ENCODE results near the gene FAM50A.
A peak's percentile ranks its signal among the peaks of the same experiment; 100 is the strongest.

The FAM50A gene

DNA sequence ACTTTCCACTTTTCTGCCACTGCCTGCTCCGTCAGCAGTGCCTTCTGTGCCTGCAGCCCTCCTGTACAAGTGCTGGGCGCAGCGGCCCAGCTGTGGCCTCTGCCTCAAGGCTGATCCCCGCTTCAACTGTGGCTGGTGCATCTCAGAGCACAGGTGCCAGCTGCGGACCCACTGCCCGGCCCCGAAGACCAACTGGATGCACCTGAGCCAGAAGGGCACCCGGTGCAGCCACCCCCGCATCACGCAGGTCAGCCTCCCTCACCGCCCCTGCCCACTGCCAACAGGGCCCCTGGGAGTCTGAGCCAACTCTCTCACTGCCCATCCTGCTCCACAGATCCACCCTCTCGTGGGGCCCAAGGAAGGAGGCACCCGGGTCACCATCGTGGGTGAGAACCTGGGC is 21.7 kb downstream of the FAM50A start:
- DNase-seq (ENCODE audit: low spot score), result no peak

- no peak for DNase-seq (ENCODE audit: low spot score)
These were observed 22.1 kb downstream of the FAM50A start for GRCh38 chrX:154466036-154466435.

DNA sequence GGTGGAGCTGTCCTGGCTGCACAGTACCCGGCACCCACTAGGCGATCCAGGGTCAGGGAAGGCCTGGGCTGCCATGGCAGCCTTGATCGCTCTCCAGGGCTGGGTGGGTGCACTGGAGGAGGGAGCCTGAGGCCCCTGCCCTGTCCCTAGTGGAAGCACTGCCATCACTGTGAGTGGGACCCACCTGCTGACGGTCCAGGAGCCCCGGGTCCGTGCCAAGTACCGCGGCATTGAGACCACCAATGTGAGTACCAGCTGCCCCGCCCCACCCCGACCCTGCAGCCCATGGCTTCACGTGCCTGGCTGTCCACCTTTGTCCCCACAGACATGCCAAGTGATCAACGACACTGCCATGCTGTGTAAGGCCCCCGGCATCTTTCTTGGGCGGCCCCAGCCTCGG is 23.0 kb downstream of the FAM50A start:
- no peak for DNase-seq (ENCODE audit: low spot score)

GRCh38 chrX:154467556-154467955 is 23.6 kb downstream of the FAM50A start:
- no peak for DNase-seq (ENCODE audit: low spot score)

GRCh38 chrX:154468217-154468616 is 24.3 kb downstream of the FAM50A start:
- DNase-seq (ENCODE audit: low spot score), result no peak

DNA sequence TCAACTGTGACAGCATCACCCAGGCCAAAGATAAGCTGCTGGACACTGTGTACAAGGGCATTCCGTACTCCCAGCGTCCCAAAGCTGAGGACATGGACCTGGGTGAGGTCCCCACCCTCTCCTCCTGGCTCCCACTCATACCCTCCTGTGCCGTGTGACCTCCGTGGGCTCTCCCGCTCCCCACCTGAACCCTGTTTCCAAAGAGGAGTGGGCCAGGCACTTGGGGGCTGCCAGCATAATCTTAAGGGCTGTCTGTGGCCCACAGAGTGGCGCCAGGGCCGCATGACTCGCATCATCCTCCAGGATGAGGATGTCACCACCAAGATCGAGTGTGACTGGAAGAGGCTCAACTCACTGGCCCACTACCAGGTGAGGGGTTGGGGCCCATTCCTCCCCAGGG is 25.2 kb downstream of the FAM50A start:
- DNase-seq (ENCODE audit: low spot score), result no peak

- DNase-seq (ENCODE audit: low spot score), result no peak
These were observed 25.9 kb downstream of the FAM50A start for GRCh38 chrX:154469880-154470279.

DNA sequence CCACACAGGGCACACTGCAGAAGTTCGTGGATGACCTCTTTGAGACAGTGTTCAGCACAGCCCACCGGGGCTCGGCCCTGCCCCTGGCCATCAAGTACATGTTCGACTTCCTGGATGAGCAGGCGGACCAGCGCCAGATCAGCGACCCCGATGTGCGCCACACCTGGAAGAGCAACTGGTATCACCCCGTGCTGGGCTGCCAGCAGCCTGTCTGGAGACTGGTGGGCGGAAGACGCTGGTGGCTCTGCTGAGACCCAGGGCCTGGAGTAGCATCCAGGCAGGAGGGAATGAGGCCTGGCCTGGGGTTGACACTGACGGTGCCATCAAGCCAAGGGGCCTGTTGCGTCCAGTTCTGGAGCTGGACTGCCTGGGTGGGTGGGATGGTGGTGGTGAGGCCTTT is 26.5 kb downstream of the FAM50A start:
- DNase-seq (ENCODE audit: low spot score), result no peak

- no peak for DNase-seq (ENCODE audit: low spot score)
These were observed 27.1 kb downstream of the FAM50A start for GRCh38 chrX:154470914-154471568.

DNA sequence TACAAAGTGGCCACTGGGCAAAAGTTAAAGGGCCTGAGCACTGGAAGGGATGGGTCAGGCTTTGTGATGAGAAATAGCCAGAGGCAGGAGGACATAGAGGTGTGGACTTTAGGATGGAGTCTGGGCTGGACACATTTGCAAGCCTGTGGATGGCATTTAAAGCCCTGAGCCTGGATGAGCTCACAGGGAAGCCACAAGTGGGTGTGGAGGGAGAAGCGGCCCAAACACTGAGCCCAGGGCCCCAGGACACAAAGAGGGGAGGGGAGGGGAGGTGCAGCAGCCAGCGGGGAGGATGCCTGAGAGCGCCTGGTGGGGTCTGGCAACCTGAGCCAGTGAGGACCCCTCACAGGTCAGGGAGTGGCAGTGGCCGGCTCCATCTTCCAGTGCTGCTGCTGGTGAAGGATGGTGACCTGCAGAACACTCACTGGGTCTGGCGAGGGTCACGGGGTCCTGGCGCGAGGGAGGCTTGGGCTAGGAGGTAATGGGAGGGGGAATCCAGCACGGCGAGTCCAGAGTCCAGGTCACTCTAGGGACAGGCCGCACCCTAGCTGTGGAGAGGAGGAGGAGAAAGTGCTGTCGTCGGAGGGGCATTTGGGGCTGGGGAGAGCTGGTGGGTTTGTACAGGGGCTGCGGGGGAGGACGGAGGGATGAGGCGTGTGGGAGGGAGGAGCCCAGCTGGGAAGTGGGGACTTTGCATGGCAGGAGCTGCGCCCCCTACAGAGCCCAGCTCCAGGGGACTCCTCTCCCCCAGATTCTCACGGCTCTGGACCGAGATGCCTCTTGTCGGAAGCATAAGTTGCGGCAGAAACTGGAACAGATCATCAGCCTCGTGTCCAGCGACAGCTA is 28.1 kb downstream of the FAM50A start:
- no peak for DNase-seq (ENCODE audit: low spot score)

DNA sequence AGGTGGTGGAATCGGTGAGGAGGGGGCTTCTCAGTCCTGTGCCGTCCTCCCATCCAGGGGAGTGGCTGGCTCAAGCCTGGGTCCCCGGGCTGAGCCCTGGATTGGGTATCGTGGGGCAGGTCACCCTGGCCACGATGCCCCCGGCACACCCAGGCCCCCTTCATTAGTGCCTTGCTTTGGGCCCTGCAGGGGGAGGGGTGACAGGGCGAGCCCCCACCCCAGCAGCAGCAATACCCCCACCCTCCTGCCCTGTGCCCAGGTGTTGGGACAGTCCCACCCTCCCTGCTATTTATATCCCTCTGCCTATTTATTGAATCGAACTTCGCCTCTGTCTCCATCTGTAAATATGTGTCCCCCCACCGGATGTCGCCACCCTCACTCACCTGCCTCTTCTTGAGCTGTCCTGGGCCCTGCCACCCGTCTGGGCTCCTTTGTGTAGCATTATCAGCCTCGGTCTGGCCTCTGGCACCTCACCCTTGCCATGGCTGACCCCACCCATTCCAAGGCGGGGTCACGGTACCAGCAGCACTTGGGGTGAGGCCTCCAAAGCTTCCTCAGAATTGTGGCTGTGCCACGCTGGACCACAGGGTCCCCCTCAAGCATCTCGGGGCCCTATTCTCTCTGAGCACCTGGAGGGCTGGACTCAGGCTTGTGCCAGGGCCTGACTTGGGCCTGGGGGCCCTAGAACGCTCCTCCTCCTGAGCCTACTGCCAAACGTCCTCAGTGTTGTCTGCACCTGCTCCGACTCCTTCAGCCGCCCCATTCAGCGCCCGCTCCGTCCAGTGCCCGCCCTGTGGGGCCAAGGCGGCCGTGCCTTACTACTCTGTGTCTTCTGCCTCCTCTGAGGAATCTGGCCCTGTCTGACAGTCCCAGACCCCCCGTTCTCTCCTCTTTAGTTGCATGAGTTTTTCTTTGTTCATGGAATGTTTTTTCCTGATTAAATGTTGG is 29.0 kb downstream of the FAM50A start:
- no peak for DNase-seq (ENCODE audit: low spot score)

- no peak for DNase-seq (ENCODE audit: low spot score)
These were observed 29.7 kb downstream of the FAM50A start for GRCh38 chrX:154473683-154474082.

DNA sequence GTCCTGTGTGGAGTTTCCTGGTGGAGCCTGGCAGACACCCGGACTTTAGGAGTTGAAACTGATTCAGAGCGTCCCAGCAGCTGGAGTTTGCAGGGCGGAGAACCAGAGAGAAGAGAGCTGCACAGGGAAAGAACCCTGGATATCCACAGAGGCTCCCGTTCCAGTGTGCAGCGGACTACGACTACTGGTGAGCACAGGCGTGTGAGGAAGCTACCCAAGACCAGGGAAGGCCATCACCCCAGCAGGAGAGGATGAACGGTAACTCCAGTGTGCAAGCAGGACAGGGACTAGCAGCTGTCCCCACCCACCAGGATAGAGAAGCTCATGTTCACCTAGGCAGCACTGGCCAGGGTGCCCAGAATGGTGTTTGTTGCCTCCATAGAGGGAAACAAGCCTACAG is 32.9 kb downstream of the FAM50A start:
- no peak for DNase-seq (ENCODE audit: low spot score)

GRCh38 chrX:154477891-154478477 is 34.0 kb downstream of the FAM50A start:
- DNase-seq (ENCODE audit: low spot score), result no peak

- DNase-seq (ENCODE audit: low spot score), result peak; percentile 87
These were observed 35.0 kb downstream of the FAM50A start, which contains the start of gene LAGE3 for GRCh38 chrX:154478728-154479622. TSS of gene LAGE3 (minus strand) at chrX:154479281. CDS start at chrX:154478915, 366 bp downstream.

- no peak for DNase-seq (ENCODE audit: low spot score)
These were observed 37.3 kb downstream of the FAM50A start for GRCh38 chrX:154481195-154481594.

- DNase-seq (ENCODE audit: low spot score), result no peak
These were observed 38.1 kb downstream of the FAM50A start for GRCh38 chrX:154481911-154482601.

DNA sequence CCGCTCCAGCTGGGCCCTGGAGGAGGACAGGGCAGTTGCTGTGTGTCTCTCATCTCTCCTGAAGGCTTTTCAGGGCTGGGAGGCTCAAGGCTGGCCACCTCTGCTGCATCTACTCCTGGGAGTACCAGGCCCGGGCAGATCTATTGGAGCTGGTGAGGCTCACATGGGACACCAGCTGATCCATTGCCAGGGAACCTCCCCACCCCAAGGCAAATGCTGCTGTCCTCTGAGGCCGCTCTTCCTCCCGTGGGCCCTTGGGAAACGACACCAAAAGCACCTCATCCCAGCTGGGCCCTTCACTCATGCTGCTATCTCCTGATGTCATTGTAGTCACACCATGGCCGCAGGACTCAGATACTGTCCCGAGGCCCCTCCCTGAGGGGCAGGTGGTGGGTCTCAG is 38.8 kb downstream of the FAM50A start:
- DNase-seq (ENCODE audit: low spot score), result no peak

- DNase-seq (ENCODE audit: low spot score), result no peak
These were observed 39.4 kb downstream of the FAM50A start for GRCh38 chrX:154483325-154483724.

Measured in globus pallidus (tissue), 1 donor.